ENCODE data around the gene KLHL13.

- no peak for TF ChIP-seq FOXK2 (IDR thresholded peaks at IDR 0.05)
- no peak for TF ChIP-seq FOXM1 (IDR thresholded peaks at IDR 0.05; ENCODE audit: borderline replicate concordance)
Measured at GRCh38 chrX:117957128-117957527, 159.5 kb downstream of the KLHL13 start.

Data from HEK293T (cell line).